Measurements from ENCODE around the gene CA12. TPM values are rescaled to one million over a fixed set of nuclear protein-coding genes. Genes with fewer than 3 reads are reported as not detected.

CA12 gene
- total RNA-seq, 1 experiment from 2014 or later, result 2.8 TPM

- ChIA-PET POLR2A (interaction anchor here (0.6 kb wide), 1 partner anchor 384 kb away, joined by 3 read pairs; no protein-coding TSS in a partner anchor), CTCF (interaction anchor here (0.6 to 0.7 kb wide), 2 partner anchors 562 to 1896 kb away, joined by 4 to 6 read pairs; no protein-coding TSS in a partner anchor)
- no peaks in the 10 kb centered on the region; the same call in 1 of the 2 replicates for H3K27me3 Mint-ChIP-seq (ENCODE audit: low read depth)
- H3K9me3 Mint-ChIP-seq, result peaks cover 21% of the 10 kb centered on the region
- TF ChIP-seq ZNF416 (CRISPR knock-in tag; IDR thresholded peaks at IDR 0.05), result no peak
- no peak for TF ChIP-seq ZNF121 (CRISPR knock-in tag; IDR thresholded peaks at IDR 0.05)
- TF ChIP-seq CREB1 (CRISPR knock-in tag; IDR thresholded peaks at IDR 0.05), result no peak
- TF ChIP-seq ZNF425 (CRISPR knock-in tag; conservative IDR thresholded peaks at IDR 0.05), result no peak
- no peak for TF ChIP-seq ZNF532 (CRISPR knock-in tag; IDR thresholded peaks at IDR 0.05; ENCODE audit: borderline replicate concordance)
- no peak for TF ChIP-seq NR2C2 (CRISPR knock-in tag; IDR thresholded peaks at IDR 0.05)
- no peaks in the 10 kb centered on the region for H3K4me1 Mint-ChIP-seq
- H3K27ac Mint-ChIP-seq, result no peak overlapping the region
- H3K4me3 Mint-ChIP-seq, result no peak overlapping the region
- DNase-seq (ENCODE audit: low spot score), result no peak
- ATAC-seq, result no peak
- H3K36me3 Mint-ChIP-seq, result peaks cover 5% of the 10 kb centered on the region
These were observed 41.4 kb upstream of the CA12 start for GRCh38 chr15:63422891-63423590.

GRCh38 chr15:63421433-63421832, 39.8 kb upstream of the CA12 start:
- ATAC-seq (no peak), DNase-seq (ENCODE audit: low spot score) (no peak)
- Mint-ChIP-seq H3K4me1 (no peaks in the 10 kb centered on the region), H3K36me3 (peaks cover under 1% of the 10 kb centered on the region; the same call in 1 of the 2 replicates), H3K9me3 (peaks cover 11% of the 10 kb centered on the region), H3K27me3 (ENCODE audit: low read depth) (no peaks in the 10 kb centered on the region), H3K4me3 (no peak overlapping the region), H3K27ac (no peak overlapping the region)
- ChIA-PET POLR2A (no interaction called here), CTCF (interaction anchor here (0.6 to 0.8 kb wide), 2 partner anchors 12 to 682 kb away, joined by 3 read pairs; no protein-coding TSS in a partner anchor)
- no peak for TF ChIP-seq FOXK1 (CRISPR knock-in tag; IDR thresholded peaks at IDR 0.05)
- no peak for TF ChIP-seq ZNF281 (CRISPR knock-in tag; IDR thresholded peaks at IDR 0.05)
- TF ChIP-seq ZNF512 (CRISPR knock-in tag; IDR thresholded peaks at IDR 0.05; ENCODE audit: borderline replicate concordance), result no peak
- no peak for TF ChIP-seq EMX1 (CRISPR knock-in tag; IDR thresholded peaks at IDR 0.05)
- no peak for TF ChIP-seq HMGXB4 (CRISPR knock-in tag; IDR thresholded peaks at IDR 0.05)
- TF ChIP-seq AR (CRISPR knock-in tag; IDR thresholded peaks at IDR 0.05), result no peak
- TF ChIP-seq CBFB (CRISPR knock-in tag; IDR thresholded peaks at IDR 0.05; ENCODE audit: low read depth), result no peak
- TF ChIP-seq SMAD4 (CRISPR knock-in tag; IDR thresholded peaks at IDR 0.05), result no peak
- no peak for TF ChIP-seq ZNF416 (CRISPR knock-in tag; IDR thresholded peaks at IDR 0.05)
- no peak for TF ChIP-seq TCF7 (CRISPR knock-in tag; IDR thresholded peaks at IDR 0.05; ENCODE audit: low read depth)
- no peak for TF ChIP-seq CTCF (IDR thresholded peaks at IDR 0.05)
